HepG2 (cell line): ENCODE results near the gene VAMP2. TPM values are rescaled to one million over a fixed set of nuclear protein-coding genes. Genes with fewer than 3 reads are reported as not detected.
A peak's percentile ranks its signal among the peaks of the same experiment; 100 is the strongest.

Source experiments
- CEBPB ChIP-seq: IDR thresholded peaks from 2 replicates; pipeline ENCODE4 v1.6.1; 2011; ENCODE audit warnings: low read depth, low read length, improper control_type of control experiment, borderline replicate concordance
- KAT8 ChIP-seq: IDR thresholded peaks from 2 replicates; pipeline ENCODE4 v1.6.1; 2016; ENCODE audit warnings: missing genetic modification reagents, missing compliant biosample characterization
- MIER3 ChIP-seq: IDR thresholded peaks from 2 replicates; pipeline ENCODE4 v1.6.1; 2016; ENCODE audit warnings: missing compliant biosample characterization, borderline replicate concordance
- MNT ChIP-seq: fragments of 450-650 bp; IDR thresholded peaks from 2 replicates; pipeline ENCODE4 v1.6.1; 2016
- PHB2 ChIP-seq: fragments of 450-650 bp; IDR thresholded peaks from 2 replicates; pipeline ENCODE4 v1.6.1; 2018; ENCODE audit not compliant: partially characterized antibody
- POGZ ChIP-seq: sonication (generic); formaldehyde crosslinking; IDR thresholded peaks from 2 replicates; pipeline ENCODE4 v1.4.0; 2020; ENCODE audit warnings: mild to moderate bottlenecking, missing genetic modification reagents
- POLR2G ChIP-seq: fragments of 200-400 bp; formaldehyde crosslinking; IDR thresholded peaks from 2 replicates; pipeline ENCODE4 v1.6.1; 2018; ENCODE audit warnings: mild to moderate bottlenecking, low read depth, low read length, moderate library complexity
- RBM39 ChIP-seq: fragments of 200-400 bp; formaldehyde crosslinking; IDR thresholded peaks from one replicate; pipeline ENCODE4 v1.6.1; 2018; ENCODE audit warnings: antibody characterized with exemption, mild to moderate bottlenecking, low read depth, low read length; ENCODE audit not compliant: poor library complexity, severe bottlenecking
- SOX6 ChIP-seq, 2 experiments: fragments of 450-650 bp in 1 of 2; sonication (generic) in 1 of 2; formaldehyde crosslinking in 1 of 2; IDR thresholded peaks; 2 replicates each; pipeline versions ENCODE4 v1.4.0 to v1.6.1; 2017 to 2020; ENCODE audit warnings: antibody characterized with exemption in 1 of 2, mild to moderate bottlenecking in 1 of 2, missing genetic modification reagents in 1 of 2
- SP2 ChIP-seq: sonication (generic); formaldehyde crosslinking; IDR thresholded peaks from 2 replicates; pipeline ENCODE4 v1.5.1; 2020; ENCODE audit warnings: mild to moderate bottlenecking, missing genetic modification reagents
- YEATS2 ChIP-seq: sonication (generic); formaldehyde crosslinking; IDR thresholded peaks from 2 replicates; pipeline ENCODE4 v1.4.0; 2020; ENCODE audit warnings: missing genetic modification reagents, borderline replicate concordance
- polyA plus RNA-seq, 8 experiments: library from polyadenylated mRNA; depleted of rRNA in 3 of 8; stranded (reverse) in 7 of 8; unstranded in 1 of 8; fragments of >200 nt; fragmentation: Illumina TruSeq in 4 of 8; extraction: Trizol in 4 of 8; gene quantifications; 2 replicates each; pipeline versions ENCODE4 v1.2.1 to v1.2.3, GENCODE V29; 2011 to 2016; ENCODE audit warnings: low read depth in 4 of 8, missing spikeins in 1 of 8, mixed read lengths in 1 of 8; ENCODE audit not compliant: insufficient read depth in 1 of 8
- total RNA-seq, 5 experiments: library from RNA; depleted of rRNA; stranded (reverse); fragments of >200 nt; fragmentation: Illumina TruSeq; extraction: Trizol; gene quantifications; 2 replicates each; pipeline ENCODE4 v1.2.3, GENCODE V29; 2016; ENCODE audit warnings: low read depth in 1 of 5
- TF ChIP-seq, protein P1 (sequence below): sonication (generic); formaldehyde crosslinking; IDR thresholded peaks from 2 replicates; pipeline ENCODE4 v1.5.1; 2020; ENCODE audit warnings: mild to moderate bottlenecking, missing genetic modification reagents, moderate library complexity
- TF ChIP-seq, protein P2 (sequence below): IDR thresholded peaks from 2 replicates; pipeline ENCODE4 v1.6.1; 2012; ENCODE audit warnings: low read length, improper control_type of control experiment
- TF ChIP-seq, protein P3 (sequence below): sonication (generic); formaldehyde crosslinking; IDR thresholded peaks from 2 replicates; pipeline ENCODE4 v1.4.0; 2020; ENCODE audit warnings: missing genetic modification reagents

VAMP2 gene
- total and polyA plus RNA-seq, 2 of the 13 experiments (the other 11 are each of a cell fraction or from before 2014, with no cell fraction given) = 3.9 to 17.2 TPM

GRCh38 chr17:8192070-8192815 is 29.5 kb upstream of the VAMP2 start (continued):
- peak; percentile 83 for TF ChIP-seq POLR2G
- TF ChIP-seq, protein P1, sequence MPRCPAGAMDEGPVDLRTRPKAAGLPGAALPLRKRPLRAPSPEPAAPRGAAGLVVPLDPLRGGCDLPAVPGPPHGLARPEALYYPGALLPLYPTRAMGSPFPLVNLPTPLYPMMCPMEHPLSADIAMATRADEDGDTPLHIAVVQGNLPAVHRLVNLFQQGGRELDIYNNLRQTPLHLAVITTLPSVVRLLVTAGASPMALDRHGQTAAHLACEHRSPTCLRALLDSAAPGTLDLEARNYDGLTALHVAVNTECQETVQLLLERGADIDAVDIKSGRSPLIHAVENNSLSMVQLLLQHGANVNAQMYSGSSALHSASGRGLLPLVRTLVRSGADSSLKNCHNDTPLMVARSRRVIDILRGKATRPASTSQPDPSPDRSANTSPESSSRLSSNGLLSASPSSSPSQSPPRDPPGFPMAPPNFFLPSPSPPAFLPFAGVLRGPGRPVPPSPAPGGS (CRISPR knock-in tag) = no peak
- TF ChIP-seq, protein P2, sequence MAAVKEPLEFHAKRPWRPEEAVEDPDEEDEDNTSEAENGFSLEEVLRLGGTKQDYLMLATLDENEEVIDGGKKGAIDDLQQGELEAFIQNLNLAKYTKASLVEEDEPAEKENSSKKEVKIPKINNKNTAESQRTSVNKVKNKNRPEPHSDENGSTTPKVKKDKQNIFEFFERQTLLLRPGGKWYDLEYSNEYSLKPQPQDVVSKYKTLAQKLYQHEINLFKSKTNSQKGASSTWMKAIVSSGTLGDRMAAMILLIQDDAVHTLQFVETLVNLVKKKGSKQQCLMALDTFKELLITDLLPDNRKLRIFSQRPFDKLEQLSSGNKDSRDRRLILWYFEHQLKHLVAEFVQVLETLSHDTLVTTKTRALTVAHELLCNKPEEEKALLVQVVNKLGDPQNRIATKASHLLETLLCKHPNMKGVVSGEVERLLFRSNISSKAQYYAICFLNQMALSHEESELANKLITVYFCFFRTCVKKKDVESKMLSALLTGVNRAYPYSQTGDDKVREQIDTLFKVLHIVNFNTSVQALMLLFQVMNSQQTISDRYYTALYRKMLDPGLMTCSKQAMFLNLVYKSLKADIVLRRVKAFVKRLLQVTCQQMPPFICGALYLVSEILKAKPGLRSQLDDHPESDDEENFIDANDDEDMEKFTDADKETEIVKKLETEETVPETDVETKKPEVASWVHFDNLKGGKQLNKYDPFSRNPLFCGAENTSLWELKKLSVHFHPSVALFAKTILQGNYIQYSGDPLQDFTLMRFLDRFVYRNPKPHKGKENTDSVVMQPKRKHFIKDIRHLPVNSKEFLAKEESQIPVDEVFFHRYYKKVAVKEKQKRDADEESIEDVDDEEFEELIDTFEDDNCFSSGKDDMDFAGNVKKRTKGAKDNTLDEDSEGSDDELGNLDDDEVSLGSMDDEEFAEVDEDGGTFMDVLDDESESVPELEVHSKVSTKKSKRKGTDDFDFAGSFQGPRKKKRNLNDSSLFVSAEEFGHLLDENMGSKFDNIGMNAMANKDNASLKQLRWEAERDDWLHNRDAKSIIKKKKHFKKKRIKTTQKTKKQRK = no peak
- TF ChIP-seq MIER3 = 0 out of 2 replicates have a peak, but pooled peaks have one; percentile 39
- TF ChIP-seq SOX6 (IDR thresholded peaks at IDR 0.05) = no peak
- peak; percentile 42 for TF ChIP-seq SOX6 (CRISPR knock-in tag; IDR thresholded peaks at IDR 0.05)
- no peak for TF ChIP-seq RBM39
- no peak for TF ChIP-seq SP2 (CRISPR knock-in tag)
- TF ChIP-seq MNT = peak; percentile 58
- TF ChIP-seq POGZ (CRISPR knock-in tag) = 0 out of 2 replicates have a peak, but pooled peaks have one; percentile 48
- TF ChIP-seq PHB2 = no peak
- peak; percentile 54; the same call in 1 of the 2 replicates for TF ChIP-seq YEATS2
- peak; percentile 41; the same call in 1 of the 2 replicates for TF ChIP-seq KAT8 (CRISPR knock-in tag)
- TF ChIP-seq, protein P3, sequence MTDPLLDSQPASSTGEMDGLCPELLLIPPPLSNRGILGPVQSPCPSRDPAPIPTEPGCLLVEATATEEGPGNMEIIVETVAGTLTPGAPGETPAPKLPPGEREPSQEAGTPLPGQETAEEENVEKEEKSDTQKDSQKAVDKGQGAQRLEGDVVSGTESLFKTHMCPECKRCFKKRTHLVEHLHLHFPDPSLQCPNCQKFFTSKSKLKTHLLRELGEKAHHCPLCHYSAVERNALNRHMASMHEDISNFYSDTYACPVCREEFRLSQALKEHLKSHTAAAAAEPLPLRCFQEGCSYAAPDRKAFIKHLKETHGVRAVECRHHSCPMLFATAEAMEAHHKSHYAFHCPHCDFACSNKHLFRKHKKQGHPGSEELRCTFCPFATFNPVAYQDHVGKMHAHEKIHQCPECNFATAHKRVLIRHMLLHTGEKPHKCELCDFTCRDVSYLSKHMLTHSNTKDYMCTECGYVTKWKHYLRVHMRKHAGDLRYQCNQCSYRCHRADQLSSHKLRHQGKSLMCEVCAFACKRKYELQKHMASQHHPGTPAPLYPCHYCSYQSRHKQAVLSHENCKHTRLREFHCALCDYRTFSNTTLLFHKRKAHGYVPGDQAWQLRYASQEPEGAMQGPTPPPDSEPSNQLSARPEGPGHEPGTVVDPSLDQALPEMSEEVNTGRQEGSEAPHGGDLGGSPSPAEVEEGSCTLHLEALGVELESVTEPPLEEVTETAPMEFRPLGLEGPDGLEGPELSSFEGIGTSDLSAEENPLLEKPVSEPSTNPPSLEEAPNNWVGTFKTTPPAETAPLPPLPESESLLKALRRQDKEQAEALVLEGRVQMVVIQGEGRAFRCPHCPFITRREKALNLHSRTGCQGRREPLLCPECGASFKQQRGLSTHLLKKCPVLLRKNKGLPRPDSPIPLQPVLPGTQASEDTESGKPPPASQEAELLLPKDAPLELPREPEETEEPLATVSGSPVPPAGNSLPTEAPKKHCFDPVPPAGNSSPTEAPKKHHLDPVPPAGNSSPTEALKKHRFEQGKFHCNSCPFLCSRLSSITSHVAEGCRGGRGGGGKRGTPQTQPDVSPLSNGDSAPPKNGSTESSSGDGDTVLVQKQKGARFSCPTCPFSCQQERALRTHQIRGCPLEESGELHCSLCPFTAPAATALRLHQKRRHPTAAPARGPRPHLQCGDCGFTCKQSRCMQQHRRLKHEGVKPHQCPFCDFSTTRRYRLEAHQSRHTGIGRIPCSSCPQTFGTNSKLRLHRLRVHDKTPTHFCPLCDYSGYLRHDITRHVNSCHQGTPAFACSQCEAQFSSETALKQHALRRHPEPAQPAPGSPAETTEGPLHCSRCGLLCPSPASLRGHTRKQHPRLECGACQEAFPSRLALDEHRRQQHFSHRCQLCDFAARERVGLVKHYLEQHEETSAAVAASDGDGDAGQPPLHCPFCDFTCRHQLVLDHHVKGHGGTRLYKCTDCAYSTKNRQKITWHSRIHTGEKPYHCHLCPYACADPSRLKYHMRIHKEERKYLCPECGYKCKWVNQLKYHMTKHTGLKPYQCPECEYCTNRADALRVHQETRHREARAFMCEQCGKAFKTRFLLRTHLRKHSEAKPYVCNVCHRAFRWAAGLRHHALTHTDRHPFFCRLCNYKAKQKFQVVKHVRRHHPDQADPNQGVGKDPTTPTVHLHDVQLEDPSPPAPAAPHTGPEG (CRISPR knock-in tag) = 0 out of 2 replicates have a peak, but pooled peaks have one; percentile 17
- TF ChIP-seq CEBPB = peak; percentile 43; the same call in 1 of the 2 replicates
